CD14-positive monocyte (primary cell): Measurements from ENCODE around the gene EDIL3. TPM values are rescaled to one million over a fixed set of nuclear protein-coding genes. Genes with fewer than 3 reads are reported as not detected.

ENCODE experiments used
- DNase-seq, 3 donors: peaks; one replicate each; pipeline ENCODE4 v3.0.0-alpha.2; 2011 to 2022
- H2AFZ ChIP-seq: 2 replicates; pipeline ENCODE4 v1.6.0; 2012; ENCODE audit warnings: mild to moderate bottlenecking, low read depth, low read length, inconsistent platforms; ENCODE audit not compliant: insufficient read depth, poor library complexity, severe bottlenecking
- H3K27ac ChIP-seq, 2 donors: 1 replicate in 1 of 2; 2 replicates in 1 of 2; pipeline ENCODE4 v1.5.1; 2012 to 2013; ENCODE audit warnings: low read length in 2 of 2, control low read depth in 1 of 2, inconsistent platforms in 1 of 2, low read depth in 1 of 2, mild to moderate bottlenecking in 1 of 2
- H3K27me3 ChIP-seq, 2 donors: one replicate each; pipeline versions ENCODE4 v1.6.0 to v1.6.1; 2011 to 2013; ENCODE audit warnings: low read length in 2 of 2; ENCODE audit not compliant: control insufficient read depth in 2 of 2, insufficient read depth in 2 of 2
- H3K36me3 ChIP-seq, 2 donors: replicated peaks in 1 of 2; 1 replicate in 1 of 2; 2 replicates in 1 of 2; pipeline versions ENCODE4 v1.5.1 to v1.6.1; 2012 to 2013; ENCODE audit warnings: low read length in 2 of 2, control low read depth in 1 of 2, inconsistent platforms in 1 of 2, mild to moderate bottlenecking in 1 of 2; ENCODE audit not compliant: insufficient read depth in 2 of 2, control insufficient read depth in 1 of 2
- H3K4me1 ChIP-seq, 2 donors: 1 replicate in 1 of 2; 2 replicates in 1 of 2; pipeline versions ENCODE4 v1.5.1 to v1.6.1; 2012 to 2013; ENCODE audit warnings: low read length in 2 of 2, control low read depth in 1 of 2, inconsistent platforms in 1 of 2, mild to moderate bottlenecking in 1 of 2, moderate library complexity in 1 of 2; ENCODE audit not compliant: insufficient read depth in 2 of 2, control insufficient read depth in 1 of 2
- H3K4me2 ChIP-seq: replicated peaks from 2 replicates; pipeline ENCODE3; 2012; ENCODE audit warnings: low read length, moderate library complexity, mild to moderate bottlenecking; ENCODE audit not compliant: poor library complexity, severe bottlenecking; ENCODE audit errors: extremely low read depth
- H3K4me3 ChIP-seq, 3 experiments: fragments of 200-600 bp in 1 of 3; sonication (generic) in 1 of 3; replicated peaks in 1 of 3; 1 replicate in 2 of 3; 2 replicates in 1 of 3; pipeline ENCODE4 v1.5.1; 2011 to 2013; ENCODE audit warnings: low read length in 3 of 3, mild to moderate bottlenecking in 3 of 3, control low read depth in 2 of 3, low read depth in 2 of 3, inconsistent platforms in 1 of 3, moderate library complexity in 1 of 3
- H3K79me2 ChIP-seq: 2 replicates; pipeline ENCODE4 v1.6.0; 2012; ENCODE audit warnings: mild to moderate bottlenecking, control low read depth, inconsistent platforms, low read length, moderate library complexity; ENCODE audit not compliant: insufficient read depth
- H3K9ac ChIP-seq: 2 replicates; pipeline ENCODE4 v1.6.0; 2017; ENCODE audit warnings: low read length, mild to moderate bottlenecking; ENCODE audit not compliant: insufficient read depth, poor library complexity, severe bottlenecking
- H3K9me3 ChIP-seq, 2 donors: replicated peaks in 1 of 2; 1 replicate in 1 of 2; 2 replicates in 1 of 2; pipeline versions ENCODE4 v1.5.1 to v1.6.1; 2012 to 2013; ENCODE audit warnings: low read length in 2 of 2, control low read depth in 1 of 2; ENCODE audit not compliant: control insufficient read depth in 1 of 2, insufficient read depth in 1 of 2
- H4K20me1 ChIP-seq: 2 replicates; pipeline ENCODE4 v1.6.0; 2012; ENCODE audit warnings: mild to moderate bottlenecking, low read length, control low read depth, moderate library complexity; ENCODE audit not compliant: insufficient read depth
- H3K27ac Mint-ChIP-seq, 7 donors: one replicate each; pipeline ENCODE4 v1.8.0; 2020; ENCODE audit warnings: mild to moderate bottlenecking in 7 of 7, mixed read lengths in 7 of 7, moderate library complexity in 6 of 7, inconsistent platforms in 2 of 7
- H3K27me3 Mint-ChIP-seq, 3 donors: one replicate each; pipeline ENCODE4 v1.8.0; 2021 to 2022; ENCODE audit warnings: low read depth in 3 of 3, mild to moderate bottlenecking in 3 of 3, mixed read lengths in 3 of 3, moderate library complexity in 3 of 3, inconsistent platforms in 1 of 3
- H3K36me3 Mint-ChIP-seq, 2 donors: one replicate each; pipeline ENCODE4 v1.8.0; 2020; ENCODE audit warnings: mixed read lengths in 2 of 2, inconsistent platforms in 1 of 2, mild to moderate bottlenecking in 1 of 2
- H3K4me1 Mint-ChIP-seq: one replicate; pipeline ENCODE4 v1.8.0; 2020; ENCODE audit warnings: mild to moderate bottlenecking, mixed read lengths
- H3K4me3 Mint-ChIP-seq, 2 donors: one replicate each; pipeline ENCODE4 v1.8.0; 2020; ENCODE audit warnings: mild to moderate bottlenecking in 2 of 2, mixed read lengths in 2 of 2, moderate library complexity in 1 of 2
- H3K9me3 Mint-ChIP-seq, 7 donors: one replicate each; pipeline ENCODE4 v1.8.0; 2020 to 2022; ENCODE audit warnings: mixed read lengths in 7 of 7, mild to moderate bottlenecking in 6 of 7, moderate library complexity in 6 of 7, inconsistent platforms in 2 of 7
- CTCF ChIP-seq: fragments of 200-600 bp; IDR thresholded peaks from one replicate; pipeline ENCODE4 v1.8.0; 2022; ENCODE audit warnings: antibody characterized with exemption, mild to moderate bottlenecking
- WGBS: methylation state at CpG from one replicate; pipeline ENCODE4 v1.1.5; 2013; ENCODE audit warnings: missing lambda C conversion rate; ENCODE audit not compliant: insufficient coverage; 5-methylcytosine and 5-hydroxymethylcytosine counted together
- intact Hi-C, 2 donors: fragments of 100-400 bp; cut with micrococcal nuclease; formaldehyde crosslinking; loops; one replicate each; pipeline versions ENCODE4 v1.15.0 to v1.15.1; 2023
- polyA plus RNA-seq, 3 donors: library from polyadenylated mRNA; depleted of rRNA in 1 of 3; unstranded in 2 of 3; stranded (reverse) in 1 of 3; fragments of 300-500 nt in 2 of 3; fragments of >200 nt in 1 of 3; fragmentation: Illumina TruSeq in 2 of 3; gene quantifications; 1 replicate in 2 of 3; 2 replicates in 1 of 3; pipeline ENCODE4 v1.2.3, GENCODE V29; 2012 to 2021

EDIL3 gene
- polyA plus RNA-seq, 3 donors, result 0.09 TPM; not detected in 2

GRCh38 chr5:84137541-84137940 is 247.1 kb downstream of the EDIL3 start:
- no peaks in the 10 kb centered on the region for H3K4me1 ChIP-seq
- H3K27ac Mint-ChIP-seq, result no peak overlapping the region
- H3K27ac ChIP-seq, result no peak overlapping the region
- no peaks in the 10 kb centered on the region for H3K4me1 Mint-ChIP-seq
- H3K79me2 ChIP-seq, result no peaks in the 10 kb centered on the region
- H3K4me3 ChIP-seq, result no peak overlapping the region
- no peak overlapping the region for H2AFZ ChIP-seq
- H3K9ac ChIP-seq, result no peak overlapping the region
- H3K9me3 ChIP-seq, result no peaks in the 10 kb centered on the region
- WGBS, result no CpG with 5 or more reads among the region's 5 CpGs
- H3K4me2 ChIP-seq, result no peak overlapping the region
- no peaks in the 10 kb centered on the region for H3K36me3 Mint-ChIP-seq
- intact Hi-C loops, result no loop called here
- TF ChIP-seq CTCF, result no peak
- H3K27me3 ChIP-seq, result no peaks in the 10 kb centered on the region
- H3K4me3 Mint-ChIP-seq, result no peak overlapping the region
- no peaks in the 10 kb centered on the region for H4K20me1 ChIP-seq
- H3K9me3 Mint-ChIP-seq, result peaks cover 0 to 2% (median 0%) of the 10 kb centered on the region in 7 donors
- peaks cover 0 to 2% (median 0%) of the 10 kb centered on the region in 3 donors for H3K27me3 Mint-ChIP-seq
- no peaks in the 10 kb centered on the region for H3K36me3 ChIP-seq
- DNase-seq, result no peak

GRCh38 chr5:84131372-84131771 is 253.3 kb downstream of the EDIL3 start:
- H3K36me3 ChIP-seq, result no peaks in the 10 kb centered on the region
- Mint-ChIP-seq H3K4me1 (no peaks in the 10 kb centered on the region), H3K36me3 (no peaks in the 10 kb centered on the region), H3K27me3 (peaks cover 0 to 2% (median 1%) of the 10 kb centered on the region in 3 donors), H3K27ac (no peak overlapping the region), H3K4me3 (no peak overlapping the region), H3K9me3 (peaks cover 0 to 2% (median 0%) of the 10 kb centered on the region in 7 donors)
- H3K4me2 ChIP-seq, result no peak overlapping the region
- no peak overlapping the region for H3K27ac ChIP-seq
- H3K9ac ChIP-seq, result no peak overlapping the region
- TF ChIP-seq CTCF, result no peak
- H3K4me1 ChIP-seq, result no peaks in the 10 kb centered on the region
- no peak overlapping the region for H3K4me3 ChIP-seq
- intact Hi-C loops, result no loop called here
- H3K79me2 ChIP-seq, result no peaks in the 10 kb centered on the region
- no peaks in the 10 kb centered on the region for H3K27me3 ChIP-seq
- H3K9me3 ChIP-seq, result no peaks in the 10 kb centered on the region
- DNase-seq, result no peak
- H2AFZ ChIP-seq, result no peak overlapping the region
- H4K20me1 ChIP-seq, result no peaks in the 10 kb centered on the region
